ENCODE data around the gene SLC9C2. TPM values are rescaled to one million over a fixed set of nuclear protein-coding genes. Genes with fewer than 3 reads are reported as not detected.

SLC9C2 gene
- total RNA-seq, 1 experiment from 2014 or later, result not detected

GRCh38 chr1:173554089-173554488 is 48.8 kb downstream of the SLC9C2 start:
- H3K9ac ChIP-seq (ENCODE audit: low read length), result no peak overlapping the region
- no peaks in the 10 kb centered on the region for H3K27me3 ChIP-seq (ENCODE audit: low read length)
- no peaks in the 10 kb centered on the region for H3K9me2 ChIP-seq (replicated peaks; ENCODE audit: insufficient read depth, low read length)
- H3K27ac ChIP-seq (ENCODE audit: low read length), result no peak overlapping the region
- no peaks in the 10 kb centered on the region for H3K36me3 ChIP-seq (ENCODE audit: insufficient read depth, low read length)
- H3K79me2 ChIP-seq (ENCODE audit: low read length), result no peaks in the 10 kb centered on the region
- DNase-seq, result no peak
- no peak overlapping the region for H2AFZ ChIP-seq (ENCODE audit: low read length)
- no peaks in the 10 kb centered on the region for H3K9me3 ChIP-seq (ENCODE audit: low read length)
- H3K4me3 ChIP-seq (ENCODE audit: low read length), result no peak overlapping the region
- H3K4me2 ChIP-seq (ENCODE audit: low read depth, low read length, poor library complexity, severe bottlenecking), result no peak overlapping the region
- H3K4me1 ChIP-seq (ENCODE audit: low read length), result no peaks in the 10 kb centered on the region
- no peaks in the 10 kb centered on the region for H4K20me1 ChIP-seq (ENCODE audit: insufficient read depth, low read depth, low read length)

GRCh38 chr1:173553312-173553711 is 49.6 kb downstream of the SLC9C2 start:
- H3K36me3 ChIP-seq (ENCODE audit: insufficient read depth, low read length), result no peaks in the 10 kb centered on the region
- no peaks in the 10 kb centered on the region for H3K9me2 ChIP-seq (replicated peaks; ENCODE audit: insufficient read depth, low read length)
- H4K20me1 ChIP-seq (ENCODE audit: insufficient read depth, low read depth, low read length), result no peaks in the 10 kb centered on the region
- no peaks in the 10 kb centered on the region for H3K4me1 ChIP-seq (ENCODE audit: low read length)
- H3K9me3 ChIP-seq (ENCODE audit: low read length), result no peaks in the 10 kb centered on the region
- H3K4me2 ChIP-seq (ENCODE audit: low read depth, low read length, poor library complexity, severe bottlenecking), result no peak overlapping the region
- no peak overlapping the region for H3K9ac ChIP-seq (ENCODE audit: low read length)
- no peaks in the 10 kb centered on the region for H3K79me2 ChIP-seq (ENCODE audit: low read length)
- H3K27ac ChIP-seq (ENCODE audit: low read length), result no peak overlapping the region
- H2AFZ ChIP-seq (ENCODE audit: low read length), result no peak overlapping the region
- no peak for DNase-seq
- H3K4me3 ChIP-seq (ENCODE audit: low read length), result no peak overlapping the region
- H3K27me3 ChIP-seq (ENCODE audit: low read length), result no peaks in the 10 kb centered on the region

DNA sequence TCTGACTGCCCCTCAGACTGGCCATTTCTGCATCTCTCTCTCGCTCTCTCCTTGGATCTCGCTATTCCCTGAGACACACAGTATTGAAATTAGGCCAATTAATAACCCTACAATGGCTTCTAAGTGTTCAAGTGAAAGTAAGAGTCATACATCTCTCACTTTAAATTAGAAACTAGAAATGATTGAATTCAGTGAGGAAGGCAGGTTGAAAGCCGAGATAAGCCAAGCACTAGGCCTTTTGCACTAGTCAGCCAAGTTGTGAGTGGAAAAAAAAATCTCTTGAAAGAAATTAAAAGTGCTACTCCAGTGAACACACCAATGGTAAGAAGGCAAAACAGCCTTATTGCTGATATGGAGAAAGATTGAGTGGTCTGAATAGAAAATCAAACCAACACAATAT is 51.2 kb downstream of the SLC9C2 start:
- no peak overlapping the region for H2AFZ ChIP-seq (ENCODE audit: low read length)
- no peak overlapping the region for H3K27ac ChIP-seq (ENCODE audit: low read length)
- H3K9me2 ChIP-seq (replicated peaks; ENCODE audit: insufficient read depth, low read length), result no peaks in the 10 kb centered on the region
- no peaks in the 10 kb centered on the region for H3K9me3 ChIP-seq (ENCODE audit: low read length)
- H3K9ac ChIP-seq (ENCODE audit: low read length), result no peak overlapping the region
- H3K4me2 ChIP-seq (ENCODE audit: low read depth, low read length, poor library complexity, severe bottlenecking), result no peak overlapping the region
- H3K27me3 ChIP-seq (ENCODE audit: low read length), result no peaks in the 10 kb centered on the region
- no peak overlapping the region for H3K4me3 ChIP-seq (ENCODE audit: low read length)
- no peaks in the 10 kb centered on the region for H3K4me1 ChIP-seq (ENCODE audit: low read length)
- no peaks in the 10 kb centered on the region for H3K36me3 ChIP-seq (ENCODE audit: insufficient read depth, low read length)
- H4K20me1 ChIP-seq (ENCODE audit: insufficient read depth, low read depth, low read length), result no peaks in the 10 kb centered on the region
- DNase-seq, result no peak
- no peaks in the 10 kb centered on the region for H3K79me2 ChIP-seq (ENCODE audit: low read length)

- H3K9me3 ChIP-seq (ENCODE audit: low read length), result no peaks in the 10 kb centered on the region
- no peaks in the 10 kb centered on the region for H3K27me3 ChIP-seq (ENCODE audit: low read length)
- H3K4me1 ChIP-seq (ENCODE audit: low read length), result no peaks in the 10 kb centered on the region
- H3K9ac ChIP-seq (ENCODE audit: low read length), result no peak overlapping the region
- H2AFZ ChIP-seq (ENCODE audit: low read length), result no peak overlapping the region
- H3K9me2 ChIP-seq (replicated peaks; ENCODE audit: insufficient read depth, low read length), result no peaks in the 10 kb centered on the region
- H3K36me3 ChIP-seq (ENCODE audit: insufficient read depth, low read length), result no peaks in the 10 kb centered on the region
- no peak overlapping the region for H3K4me3 ChIP-seq (ENCODE audit: low read length)
- H3K79me2 ChIP-seq (ENCODE audit: low read length), result no peaks in the 10 kb centered on the region
- H3K4me2 ChIP-seq (ENCODE audit: low read depth, low read length, poor library complexity, severe bottlenecking), result no peak overlapping the region
- H3K27ac ChIP-seq (ENCODE audit: low read length), result no peak overlapping the region
- no peaks in the 10 kb centered on the region for H4K20me1 ChIP-seq (ENCODE audit: insufficient read depth, low read depth, low read length)
- no peak for DNase-seq
Observed at GRCh38 chr1:173549813-173550212, 53.1 kb downstream of the SLC9C2 start.

- Histone ChIP-seq H4K20me1 (ENCODE audit: insufficient read depth, low read depth, low read length) (no peaks in the 10 kb centered on the region), H2AFZ (ENCODE audit: low read length) (no peak overlapping the region), H3K9me2 (replicated peaks; ENCODE audit: insufficient read depth, low read length) (no peaks in the 10 kb centered on the region), H3K4me3 (ENCODE audit: low read length) (no peak overlapping the region), H3K27me3 (ENCODE audit: low read length) (no peaks in the 10 kb centered on the region), H3K27ac (ENCODE audit: low read length) (no peak overlapping the region), H3K4me1 (ENCODE audit: low read length) (no peaks in the 10 kb centered on the region), H3K9ac (ENCODE audit: low read length) (no peak overlapping the region), H3K79me2 (ENCODE audit: low read length) (no peaks in the 10 kb centered on the region), H3K9me3 (ENCODE audit: low read length) (no peaks in the 10 kb centered on the region), H3K36me3 (ENCODE audit: insufficient read depth, low read length) (no peaks in the 10 kb centered on the region), H3K4me2 (ENCODE audit: low read depth, low read length, poor library complexity, severe bottlenecking) (no peak overlapping the region)
- no peak for DNase-seq
Observed at GRCh38 chr1:173545688-173546087, 57.2 kb downstream of the SLC9C2 start.

DNA sequence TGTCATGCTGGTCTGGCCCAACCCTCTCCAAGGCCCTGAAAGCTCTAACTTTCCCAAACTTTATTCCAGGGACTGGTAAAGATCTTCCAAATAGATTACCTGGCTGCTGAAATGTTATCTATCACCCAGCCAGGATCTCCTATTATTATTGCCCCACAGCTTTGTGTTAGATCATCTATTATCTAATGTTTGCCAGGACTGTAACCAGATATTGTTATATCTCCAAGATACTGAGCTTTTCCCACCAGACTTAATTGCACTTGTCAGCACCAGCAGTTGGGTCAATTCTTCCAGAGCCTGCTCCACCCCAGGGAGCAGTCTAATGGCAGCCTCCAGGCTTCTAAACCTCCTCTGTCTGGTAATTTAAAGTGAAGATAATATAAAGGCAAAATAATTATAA is 66.6 kb downstream of the SLC9C2 start:
- H3K4me1 ChIP-seq (ENCODE audit: low read length), result no peaks in the 10 kb centered on the region

GRCh38 chr1:173532237-173532636 is 70.6 kb downstream of the SLC9C2 start:
- H3K9me3 ChIP-seq (ENCODE audit: low read length), result no peaks in the 10 kb centered on the region
- no peak overlapping the region for H3K4me2 ChIP-seq (ENCODE audit: low read depth, low read length, poor library complexity, severe bottlenecking)

More for the DNA sequence above, 66.6 kb downstream of the SLC9C2 start:
- Histone ChIP-seq H3K9ac (ENCODE audit: low read length) (no peak overlapping the region), H3K4me3 (ENCODE audit: low read length) (no peak overlapping the region), H3K79me2 (ENCODE audit: low read length) (no peaks in the 10 kb centered on the region), H3K36me3 (ENCODE audit: insufficient read depth, low read length) (no peaks in the 10 kb centered on the region), H3K27ac (ENCODE audit: low read length) (no peak overlapping the region), H3K27me3 (ENCODE audit: low read length) (no peaks in the 10 kb centered on the region), H3K9me3 (ENCODE audit: low read length) (no peaks in the 10 kb centered on the region), H4K20me1 (ENCODE audit: insufficient read depth, low read depth, low read length) (no peaks in the 10 kb centered on the region), H3K9me2 (replicated peaks; ENCODE audit: insufficient read depth, low read length) (no peaks in the 10 kb centered on the region), H3K4me2 (ENCODE audit: low read depth, low read length, poor library complexity, severe bottlenecking) (no peak overlapping the region), H2AFZ (ENCODE audit: low read length) (no peak overlapping the region)
- DNase-seq, result no peak

DNA sequence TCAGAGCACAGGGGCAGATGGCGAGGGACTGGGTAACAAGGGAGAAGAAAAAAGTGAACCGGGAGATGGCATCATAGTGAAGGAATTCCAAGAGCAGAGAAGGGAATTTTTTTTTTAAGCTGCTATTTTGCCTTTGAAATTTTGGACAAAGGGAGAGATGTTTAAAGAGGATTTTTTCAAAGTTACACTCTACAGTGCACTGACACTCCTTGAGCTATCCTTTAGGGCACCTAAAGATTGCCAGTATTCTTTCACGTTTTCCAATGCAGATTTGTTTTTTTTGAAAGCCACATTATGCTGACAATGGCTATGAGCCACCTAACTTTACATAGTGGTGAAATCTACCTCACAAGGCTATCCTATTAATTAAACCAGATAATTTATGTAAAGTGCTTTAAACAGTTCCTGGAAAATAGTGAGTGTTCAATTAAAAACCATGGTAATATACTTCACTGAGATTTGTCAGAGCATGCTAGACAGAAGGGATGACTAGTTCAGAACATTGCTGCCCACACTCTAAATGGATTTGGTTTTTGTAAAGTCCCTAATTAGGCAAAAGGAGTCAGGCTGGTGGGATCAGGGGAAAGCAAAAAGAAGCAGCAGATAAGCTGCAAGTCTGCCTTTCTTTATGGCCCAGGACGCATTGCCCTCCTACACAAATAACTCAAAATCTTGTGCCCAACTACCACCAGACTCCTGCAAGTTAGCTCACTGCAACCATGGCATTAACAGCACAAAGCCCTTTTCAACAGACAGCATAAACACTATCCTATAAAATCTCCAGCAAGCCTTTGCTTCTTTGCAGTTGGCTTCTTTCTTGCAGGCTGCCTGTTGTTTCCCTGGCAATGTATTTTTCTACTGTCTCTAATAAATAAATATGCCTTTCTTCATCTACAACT is 71.8 kb downstream of the SLC9C2 start:
- DNase-seq, result no peak
- H3K79me2 ChIP-seq (ENCODE audit: low read length), result no peaks in the 10 kb centered on the region
- H3K27me3 ChIP-seq (ENCODE audit: low read length), result no peaks in the 10 kb centered on the region
- no peaks in the 10 kb centered on the region for H3K9me2 ChIP-seq (replicated peaks; ENCODE audit: insufficient read depth, low read length)
- H3K36me3 ChIP-seq (ENCODE audit: insufficient read depth, low read length), result no peaks in the 10 kb centered on the region
- no peak overlapping the region for H3K27ac ChIP-seq (ENCODE audit: low read length)
- H3K4me2 ChIP-seq (ENCODE audit: low read depth, low read length, poor library complexity, severe bottlenecking), result no peak overlapping the region
- H3K4me1 ChIP-seq (ENCODE audit: low read length), result no peaks in the 10 kb centered on the region
- no peak overlapping the region for H3K9ac ChIP-seq (ENCODE audit: low read length)
- H3K4me3 ChIP-seq (ENCODE audit: low read length), result no peak overlapping the region
- H3K9me3 ChIP-seq (ENCODE audit: low read length), result no peaks in the 10 kb centered on the region
- no peak overlapping the region for H2AFZ ChIP-seq (ENCODE audit: low read length)
- H4K20me1 ChIP-seq (ENCODE audit: insufficient read depth, low read depth, low read length), result no peaks in the 10 kb centered on the region

More at GRCh38 chr1:173532237-173532636, 70.6 kb downstream of the SLC9C2 start:
- Histone ChIP-seq H3K79me2 (ENCODE audit: low read length) (no peaks in the 10 kb centered on the region), H3K27ac (ENCODE audit: low read length) (no peak overlapping the region), H3K4me1 (ENCODE audit: low read length) (no peaks in the 10 kb centered on the region), H3K36me3 (ENCODE audit: insufficient read depth, low read length) (no peaks in the 10 kb centered on the region), H3K9me2 (replicated peaks; ENCODE audit: insufficient read depth, low read length) (no peaks in the 10 kb centered on the region), H3K9ac (ENCODE audit: low read length) (no peak overlapping the region), H3K27me3 (ENCODE audit: low read length) (no peaks in the 10 kb centered on the region), H3K4me3 (ENCODE audit: low read length) (no peak overlapping the region), H4K20me1 (ENCODE audit: insufficient read depth, low read depth, low read length) (no peaks in the 10 kb centered on the region), H2AFZ (ENCODE audit: low read length) (no peak overlapping the region)
- DNase-seq, result no peak

All from Karpas-422 (cell line).